Sigmoid colon (tissue), 7 donors: ENCODE measurements around the gene CORO1C. TPM values are rescaled to one million over a fixed set of nuclear protein-coding genes. Genes with fewer than 3 reads are reported as not detected.

Source experiments
- DNase-seq: peaks from one replicate; pipeline ENCODE4 v3.0.0-alpha.2; 2019
- H3K27ac ChIP-seq, 4 donors: fragments of 200-600 bp; sonication (generic); one replicate each; pipeline ENCODE4 v1.5.1; 2016 to 2019; ENCODE audit warnings: mild to moderate bottlenecking in 1 of 4
- H3K27me3 ChIP-seq, 3 donors: fragments of 200-600 bp; sonication (generic); one replicate each; pipeline ENCODE4 v1.5.1; 2019; ENCODE audit warnings: mild to moderate bottlenecking in 1 of 3
- H3K36me3 ChIP-seq, 4 donors: fragments of 200-600 bp; sonication (generic); one replicate each; pipeline ENCODE4 v1.5.1; 2016 to 2019
- H3K4me1 ChIP-seq, 4 donors: fragments of 200-600 bp; sonication (generic); one replicate each; pipeline ENCODE4 v1.5.1; 2017 to 2019
- H3K4me3 ChIP-seq, 4 donors: fragments of 200-600 bp; sonication (generic); one replicate each; pipeline ENCODE4 v1.5.1; 2017 to 2019; ENCODE audit warnings: mild to moderate bottlenecking in 2 of 4, moderate library complexity in 1 of 4
- H3K9me3 ChIP-seq, 4 donors: fragments of 200-600 bp in 3 of 4; sonication (generic) in 3 of 4; one replicate each; pipeline versions ENCODE4 v1.5.1 to v1.6.1; 2013 to 2019
- EP300 ChIP-seq, 4 donors: sonication (generic); formaldehyde crosslinking; IDR thresholded peaks; one replicate each; pipeline ENCODE4 v1.6.1; 2017; ENCODE audit warnings: antibody characterized with exemption in 4 of 4
- POLR2A ChIP-seq, 2 donors: fragments of 450-650 bp; IDR thresholded peaks; one replicate each; pipeline ENCODE4 v1.6.1; 2016; ENCODE audit warnings: antibody characterized with exemption in 2 of 2, mild to moderate bottlenecking in 2 of 2, moderate library complexity in 2 of 2
- POLR2AphosphoS5 ChIP-seq, 4 donors: sonication (generic); formaldehyde crosslinking; IDR thresholded peaks; one replicate each; pipeline ENCODE4 v1.6.1; 2017; ENCODE audit warnings: antibody characterized with exemption in 4 of 4
- WGBS, 2 donors: extraction: QIAGEN DNeasy Blood & Tissue Kit; methylation state at CpG; one replicate each; pipeline ENCODE4 v1.1.7; 2013; 5-methylcytosine and 5-hydroxymethylcytosine counted together
- intact Hi-C: fragments of 100-400 bp; cut with DNase I; formaldehyde crosslinking; loops from one replicate; pipeline ENCODE4 v1.15.1; 2023
- polyA plus RNA-seq, 3 donors: library from polyadenylated mRNA; stranded (reverse); fragments of 200-250 nt; gene quantifications; one replicate each; pipeline ENCODE4 v1.2.3, GENCODE V29; 2013
- total RNA-seq, 4 donors: library from RNA; depleted of rRNA; stranded (reverse); fragments of >200 nt; gene quantifications; one replicate each; pipeline ENCODE4 v1.1.0, GENCODE V29; 2016
- TF ChIP-seq, protein P1 (sequence below), 4 experiments: fragments of 450-650 bp in 3 of 4; fragments of 200-600 bp in 1 of 4; IDR thresholded peaks; one replicate each; pipeline ENCODE4 v1.5.1; 2016 to 2019; ENCODE audit warnings: antibody characterized with exemption in 4 of 4, mild to moderate bottlenecking in 3 of 4, moderate library complexity in 2 of 4
- donor health status: healthy with polysubstance abuse.
- donor health status: Bipolar disorder and iron deficiency.
- donor health status: healthy.

Gene CORO1C
- 100 to 1,000 TPM; 247 to 569 (median 360) TPM for total RNA-seq
- 10 to 100 TPM; 38.4 to 50.2 (median 49.2) TPM for polyA plus RNA-seq

GRCh38 chr12:108731105-108731865 lies at the start of gene CORO1C:
Gene CORO1C (minus strand): TSS chr12:108731518. CDS start chr12:108701318, 30,200 bp downstream.
- DNase-seq = peak; percentile 98
- whole genome bisulfite sequencing, 2 donors = 1% methylated on average over 85 of the region's 85 CpGs
- Histone ChIP-seq H3K9me3 (no peaks in the 10 kb centered on the region), H3K4me3 (peak within 1 kb of the TSS; percentile 98 to 100 (median 99)), H3K36me3 (no peaks in the 10 kb centered on the region), H3K27me3 (no peaks in the 10 kb centered on the region), H3K27ac (peak within 1 kb of the TSS; percentile 99 to 100 (median 100)), H3K4me1 (peaks cover 0 to 47% (median 30%) of the 10 kb centered on the region in 4 donors)
- TF ChIP-seq EP300 (IDR thresholded peaks at IDR 0.05) = no peak
- peak; percentile 95 to 99 (median 98) for TF ChIP-seq POLR2AphosphoS5 (IDR thresholded peaks at IDR 0.05)
- TF ChIP-seq POLR2A (IDR thresholded peaks at IDR 0.05) = peak in 1 of 2 donors; percentile 82
- TF ChIP-seq, protein P1, sequence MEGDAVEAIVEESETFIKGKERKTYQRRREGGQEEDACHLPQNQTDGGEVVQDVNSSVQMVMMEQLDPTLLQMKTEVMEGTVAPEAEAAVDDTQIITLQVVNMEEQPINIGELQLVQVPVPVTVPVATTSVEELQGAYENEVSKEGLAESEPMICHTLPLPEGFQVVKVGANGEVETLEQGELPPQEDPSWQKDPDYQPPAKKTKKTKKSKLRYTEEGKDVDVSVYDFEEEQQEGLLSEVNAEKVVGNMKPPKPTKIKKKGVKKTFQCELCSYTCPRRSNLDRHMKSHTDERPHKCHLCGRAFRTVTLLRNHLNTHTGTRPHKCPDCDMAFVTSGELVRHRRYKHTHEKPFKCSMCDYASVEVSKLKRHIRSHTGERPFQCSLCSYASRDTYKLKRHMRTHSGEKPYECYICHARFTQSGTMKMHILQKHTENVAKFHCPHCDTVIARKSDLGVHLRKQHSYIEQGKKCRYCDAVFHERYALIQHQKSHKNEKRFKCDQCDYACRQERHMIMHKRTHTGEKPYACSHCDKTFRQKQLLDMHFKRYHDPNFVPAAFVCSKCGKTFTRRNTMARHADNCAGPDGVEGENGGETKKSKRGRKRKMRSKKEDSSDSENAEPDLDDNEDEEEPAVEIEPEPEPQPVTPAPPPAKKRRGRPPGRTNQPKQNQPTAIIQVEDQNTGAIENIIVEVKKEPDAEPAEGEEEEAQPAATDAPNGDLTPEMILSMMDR (IDR thresholded peaks at IDR 0.05) = peak in 3 of 4 experiments; percentile 75 to 90 (median 78)
- intact Hi-C loops = loop anchor here (2.0 to 5.0 kb wide), 5 partner anchors 40 to 170 kb away; partner anchors contain the start of genes SART3 and SSH1

DNA sequence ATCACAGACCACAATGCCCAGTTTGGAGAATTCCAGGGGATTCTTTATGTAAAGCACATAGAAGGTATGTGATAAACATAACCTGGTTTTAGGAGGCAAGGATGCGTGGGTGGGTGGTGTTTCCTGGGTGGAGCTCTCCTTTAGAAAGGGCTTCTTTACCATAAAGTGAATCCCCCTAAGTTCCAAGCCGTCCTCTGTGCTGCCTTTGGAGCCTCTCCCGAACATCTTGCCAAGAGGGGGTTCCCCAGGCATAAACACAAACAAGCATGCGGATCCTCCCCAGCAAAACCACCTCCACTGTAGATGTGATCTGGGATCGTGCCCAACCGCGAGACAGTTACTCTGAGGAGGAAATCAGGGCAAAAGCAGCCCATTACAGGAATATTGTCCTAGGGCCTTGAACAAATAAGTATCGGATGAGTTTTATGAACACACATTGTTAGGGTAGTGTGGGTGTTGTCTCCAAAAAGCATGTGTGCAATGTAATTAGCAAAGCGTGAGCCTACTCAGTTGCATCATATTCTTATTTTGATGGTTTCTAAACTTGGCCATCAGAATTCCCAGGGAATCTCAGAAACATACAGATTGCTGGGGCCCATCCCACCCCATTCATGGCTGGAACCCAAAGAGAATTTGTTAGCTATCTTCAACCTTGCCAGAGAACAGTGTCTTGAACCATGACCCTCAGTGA lies 48.8 kb upstream of the CORO1C start:
- Histone ChIP-seq H3K4me3 (no peak overlapping the region), H3K36me3 (peaks cover 0 to 4% (median 0%) of the 10 kb centered on the region in 4 donors), H3K4me1 (peaks cover 0 to 28% (median 10%) of the 10 kb centered on the region in 4 donors), H3K27ac (peak overlapping the region in 3 of 4 donors; percentile 18 to 35 (median 35)), H3K9me3 (no peaks in the 10 kb centered on the region), H3K27me3 (no peaks in the 10 kb centered on the region)
- no peak for TF ChIP-seq EP300 (IDR thresholded peaks at IDR 0.05)
- no peak for TF ChIP-seq POLR2AphosphoS5 (IDR thresholded peaks at IDR 0.05)
- TF ChIP-seq POLR2A (IDR thresholded peaks at IDR 0.05) = no peak
- WGBS, 2 donors = 13 to 56% methylated on average over 9 of the region's 9 CpGs
- DNase-seq = no peak
- intact Hi-C loops = no loop called here

- intact Hi-C loops = no loop called here
- no peak overlapping the region for H3K4me3 ChIP-seq
- H3K4me1 ChIP-seq = peaks cover 0 to 32% (median 20%) of the 10 kb centered on the region in 4 donors
- H3K27me3 ChIP-seq = no peaks in the 10 kb centered on the region
- H3K36me3 ChIP-seq = no peaks in the 10 kb centered on the region
- H3K9me3 ChIP-seq = no peaks in the 10 kb centered on the region
- WGBS, 2 donors = 17 to 80% methylated on average over 2 of the region's 2 CpGs
- TF ChIP-seq, protein P1 (IDR thresholded peaks at IDR 0.05) = no peak
- TF ChIP-seq EP300 (IDR thresholded peaks at IDR 0.05) = no peak
- TF ChIP-seq POLR2AphosphoS5 (IDR thresholded peaks at IDR 0.05) = no peak
- TF ChIP-seq POLR2A (IDR thresholded peaks at IDR 0.05) = no peak
- H3K27ac ChIP-seq = no peak overlapping the region
- no peak for DNase-seq
These were observed 46.7 kb upstream of the CORO1C start for GRCh38 chr12:108778053-108778452.

DNA sequence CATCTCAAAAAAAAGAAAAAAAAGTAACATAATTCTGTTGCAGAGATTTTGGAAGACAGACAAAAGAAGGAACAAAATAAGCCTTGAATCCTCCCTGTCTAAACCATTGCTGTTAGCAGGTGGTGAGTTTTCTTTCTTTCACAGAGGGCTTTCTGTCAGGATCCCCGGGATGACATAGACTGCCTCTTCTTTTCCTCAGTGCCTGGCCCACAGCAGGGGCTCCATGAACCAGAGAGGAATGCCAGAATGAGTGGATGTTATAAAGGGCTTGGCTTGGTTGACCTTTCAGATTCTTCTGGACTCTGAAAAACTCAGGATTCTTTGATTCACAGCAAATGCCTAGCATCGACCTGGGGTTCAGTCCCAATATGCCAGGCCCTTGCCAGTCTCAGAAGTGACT lies 45.8 kb upstream of the CORO1C start:
- WGBS, 2 donors = 80 to 87% methylated on average over 2 of the region's 2 CpGs
- H3K9me3 ChIP-seq = no peaks in the 10 kb centered on the region
- DNase-seq = no peak
- no peak overlapping the region for H3K27ac ChIP-seq
- intact Hi-C loops = no loop called here
- no peaks in the 10 kb centered on the region for H3K36me3 ChIP-seq
- no peaks in the 10 kb centered on the region for H3K27me3 ChIP-seq
- H3K4me1 ChIP-seq = peaks cover 0 to 41% (median 28%) of the 10 kb centered on the region in 4 donors
- no peak for TF ChIP-seq POLR2AphosphoS5 (IDR thresholded peaks at IDR 0.05)
- H3K4me3 ChIP-seq = no peak overlapping the region

DNA sequence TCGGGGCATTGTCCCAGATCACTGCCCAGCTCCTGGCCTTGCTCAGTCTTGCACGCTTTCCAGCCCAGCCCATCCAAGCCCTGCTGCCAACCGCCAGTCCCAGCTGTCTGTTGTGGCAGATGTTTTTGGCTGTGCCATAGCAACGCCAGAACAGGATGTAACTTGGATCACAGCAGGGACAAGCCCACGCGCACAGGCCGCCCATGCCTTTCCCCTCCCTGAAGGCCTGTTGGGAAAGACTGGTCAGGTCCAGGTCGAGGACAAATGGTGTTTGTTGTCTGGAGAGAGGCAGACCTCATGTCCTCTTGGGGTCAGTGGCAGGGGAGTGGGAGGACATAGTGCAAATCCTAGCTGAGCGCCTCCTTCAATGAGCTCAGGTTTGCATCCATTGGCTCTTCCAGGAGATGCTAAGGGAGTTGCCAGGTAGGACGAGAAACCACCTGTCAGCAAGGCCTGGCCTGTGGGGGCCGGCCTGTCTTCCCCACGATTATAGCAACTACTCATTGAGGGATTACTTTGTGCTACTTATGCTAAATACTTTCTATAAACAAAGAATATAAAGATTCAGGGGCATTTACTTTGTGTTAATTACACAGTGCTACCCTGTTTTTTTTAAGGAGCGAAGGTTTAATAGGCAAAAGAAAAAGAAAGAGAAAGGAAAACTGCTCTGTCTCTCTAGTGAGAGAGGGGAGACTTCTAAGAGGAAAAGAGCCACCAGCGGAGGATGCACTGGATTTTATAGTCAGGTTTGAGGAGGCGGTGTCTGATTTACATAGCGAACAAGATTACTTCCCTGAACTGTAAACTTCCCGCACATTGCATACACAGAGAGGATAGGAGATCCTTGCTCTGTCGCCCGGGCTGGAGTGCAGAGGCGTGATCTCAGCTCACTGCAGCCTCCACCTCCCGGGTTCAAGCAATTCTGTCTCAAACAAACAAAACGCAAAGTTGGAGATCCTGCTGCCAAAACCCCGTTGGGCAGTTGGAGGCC lies 42.8 kb upstream of the CORO1C start:
- H3K27ac ChIP-seq = peak overlapping the region; percentile 71 to 91 (median 86)
- H3K9me3 ChIP-seq = no peaks in the 10 kb centered on the region
- H3K36me3 ChIP-seq = no peaks in the 10 kb centered on the region
- intact Hi-C loops = loop anchor here (5.0 kb wide), 1 partner anchor 42 kb away; the partner anchor contains the start of gene CORO1C
- peaks cover 0 to 52% (median 42%) of the 10 kb centered on the region in 4 donors for H3K4me1 ChIP-seq
- no peaks in the 10 kb centered on the region for H3K27me3 ChIP-seq
- 10 to 46% methylated on average over 23 of the region's 23 CpGs for WGBS, 2 donors
- DNase-seq = peak; percentile 96
- H3K4me3 ChIP-seq = peak overlapping the region in 1 of 4 donors; percentile 18
- TF ChIP-seq, protein P1 (IDR thresholded peaks at IDR 0.05) = no peak
- TF ChIP-seq POLR2AphosphoS5 (IDR thresholded peaks at IDR 0.05) = peak; percentile 82 to 94 (median 86)
- TF ChIP-seq EP300 (IDR thresholded peaks at IDR 0.05) = peak; percentile 92 to 99 (median 95)
